Naive B cell (primary cell): ENCODE results near the gene DSCAML1. TPM values are rescaled to one million over a fixed set of nuclear protein-coding genes. Genes with fewer than 3 reads are reported as not detected.

Experiments used
- ATAC-seq, 2 donors: fragments of 150-1000 bp; cut with Tn5 transposase; 2 replicates each; pipeline ENCODE4 v1.10.0; 2021; ENCODE audit warnings: low read depth in 2 of 2, mild to moderate bottlenecking in 2 of 2, moderate library complexity in 2 of 2
- DNase-seq: peaks from one replicate; pipeline ENCODE4 v3.0.0; 2022
- H3K27ac Mint-ChIP-seq, 6 donors: one replicate each; pipeline ENCODE4 v1.8.0; 2020 to 2022; ENCODE audit warnings: mild to moderate bottlenecking in 6 of 6, mixed read lengths in 6 of 6, moderate library complexity in 5 of 6, inconsistent platforms in 2 of 6
- H3K27me3 Mint-ChIP-seq, 3 donors: one replicate each; pipeline ENCODE4 v1.8.0; 2021 to 2022; ENCODE audit warnings: mixed read lengths in 3 of 3, mild to moderate bottlenecking in 1 of 3
- H3K36me3 Mint-ChIP-seq, 2 donors: one replicate each; pipeline ENCODE4 v1.8.0; 2020 to 2022; ENCODE audit warnings: mixed read lengths in 2 of 2, inconsistent platforms in 1 of 2, mild to moderate bottlenecking in 1 of 2
- H3K4me1 Mint-ChIP-seq, 3 donors: one replicate each; pipeline ENCODE4 v1.8.0; 2020 to 2022; ENCODE audit warnings: mixed read lengths in 3 of 3, inconsistent platforms in 1 of 3, mild to moderate bottlenecking in 1 of 3, moderate library complexity in 1 of 3
- H3K4me3 Mint-ChIP-seq, 8 donors: one replicate each; pipeline ENCODE4 v1.8.0; 2020 to 2022; ENCODE audit warnings: mild to moderate bottlenecking in 8 of 8, mixed read lengths in 8 of 8, moderate library complexity in 8 of 8, inconsistent platforms in 2 of 8
- H3K9me3 Mint-ChIP-seq, 7 donors: one replicate each; pipeline ENCODE4 v1.8.0; 2020 to 2022; ENCODE audit warnings: mixed read lengths in 7 of 7, mild to moderate bottlenecking in 5 of 7, inconsistent platforms in 2 of 7, moderate library complexity in 1 of 7
- polyA plus RNA-seq, 6 donors: library from polyadenylated mRNA; unstranded; fragments of 300-500 nt; fragmentation: Illumina TruSeq; gene quantifications; one replicate each; pipeline ENCODE4 v1.2.3, GENCODE V29; 2021; ENCODE audit warnings: low read depth in 6 of 6

Gene DSCAML1
- polyA plus RNA-seq, 6 donors from 2014 or later: 0.03 to 0.25 (median 0.11) TPM; not detected in 3

DNA sequence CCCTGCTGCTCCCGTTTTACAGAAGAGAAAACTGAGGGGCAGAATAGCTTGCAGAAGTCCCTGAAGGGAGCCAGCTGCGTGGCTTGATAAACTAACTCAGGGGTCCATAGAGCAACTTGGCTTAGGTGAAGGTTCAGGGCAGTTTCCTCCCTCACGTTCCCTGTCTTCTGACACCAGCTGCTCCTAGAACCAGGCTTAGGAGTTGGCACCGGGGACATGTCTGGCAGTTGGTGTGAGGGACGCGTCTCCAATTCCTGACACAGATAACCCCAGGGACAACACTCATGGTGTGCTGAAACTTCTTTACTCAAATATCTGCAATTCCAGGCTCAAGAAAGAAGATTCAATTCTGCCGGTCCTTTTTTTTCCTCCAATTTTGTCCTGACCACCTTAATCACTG, 85.7 kb downstream of the DSCAML1 start:
- Mint-ChIP-seq H3K4me3 (no peak overlapping the region), H3K27ac (peak overlapping the region in 1 of 6 donors; percentile 19), H3K27me3 (peaks cover 20 to 28% (median 24%) of the 10 kb centered on the region in 3 donors), H3K36me3 (peaks cover 0 to 4% of the 10 kb centered on the region in 2 donors), H3K4me1 (no peaks in the 10 kb centered on the region), H3K9me3 (no peaks in the 10 kb centered on the region)
- DNase-seq: no peak
- no peak for ATAC-seq

DNA sequence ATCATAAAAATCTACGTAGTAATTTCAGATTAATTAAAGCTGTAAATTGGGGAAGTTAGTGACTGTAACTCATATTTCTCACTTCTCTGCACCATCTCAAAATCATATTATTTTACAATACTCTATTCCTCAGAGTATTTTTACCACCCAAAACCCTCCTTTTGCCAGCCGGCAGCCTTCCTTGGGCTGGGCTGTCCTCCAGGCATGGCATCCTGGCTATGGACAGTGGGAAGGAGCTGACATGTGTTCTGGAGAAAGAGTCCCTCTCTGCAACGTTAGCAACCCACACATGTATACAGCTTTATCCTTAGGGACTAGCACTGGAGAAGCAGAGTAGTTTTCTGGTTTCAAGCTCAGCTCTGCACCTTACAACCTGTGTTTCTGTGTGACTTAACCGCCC, 86.8 kb downstream of the DSCAML1 start:
- Mint-ChIP-seq H3K4me1 (no peaks in the 10 kb centered on the region), H3K27me3 (peaks cover 20 to 30% (median 25%) of the 10 kb centered on the region in 3 donors), H3K9me3 (no peaks in the 10 kb centered on the region), H3K4me3 (no peak overlapping the region), H3K27ac (no peak overlapping the region), H3K36me3 (peaks cover 0 to 4% of the 10 kb centered on the region in 2 donors)
- ATAC-seq (no peak), DNase-seq (no peak)

DNA sequence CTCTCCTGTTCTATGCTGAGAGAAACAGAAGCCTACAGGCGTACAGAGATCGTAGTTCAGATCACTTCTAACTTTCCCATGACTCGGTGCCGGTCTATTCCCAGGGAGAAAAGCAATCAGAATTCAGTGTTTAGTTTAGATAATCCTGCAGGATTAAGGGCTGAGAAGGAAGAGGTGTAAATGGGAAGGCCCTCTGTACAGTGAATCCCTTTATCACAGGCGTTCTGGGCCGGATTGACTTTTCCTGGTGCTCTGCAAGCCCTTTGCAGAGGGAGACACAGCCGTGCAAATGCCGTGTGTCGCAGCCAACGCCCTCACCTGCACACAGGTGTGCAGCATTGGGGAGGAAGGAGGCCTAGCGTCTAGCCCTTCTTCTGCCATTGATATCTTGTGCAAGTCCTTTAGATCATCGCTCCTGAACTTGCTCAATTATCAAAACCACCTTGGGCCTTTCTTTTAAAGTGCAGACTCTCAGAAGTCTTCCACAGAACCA, 90.6 kb downstream of the DSCAML1 start:
- H3K4me3 Mint-ChIP-seq: no peak overlapping the region
- no peak for ATAC-seq
- peaks cover 24 to 37% (median 24%) of the 10 kb centered on the region in 3 donors for H3K27me3 Mint-ChIP-seq
- no peaks in the 10 kb centered on the region for H3K9me3 Mint-ChIP-seq
- no peak for DNase-seq
- no peaks in the 10 kb centered on the region for H3K36me3 Mint-ChIP-seq
- H3K27ac Mint-ChIP-seq: peak overlapping the region in 1 of 6 donors; percentile 54
- peaks cover 0 to 6% (median 0%) of the 10 kb centered on the region in 3 donors for H3K4me1 Mint-ChIP-seq

DNA sequence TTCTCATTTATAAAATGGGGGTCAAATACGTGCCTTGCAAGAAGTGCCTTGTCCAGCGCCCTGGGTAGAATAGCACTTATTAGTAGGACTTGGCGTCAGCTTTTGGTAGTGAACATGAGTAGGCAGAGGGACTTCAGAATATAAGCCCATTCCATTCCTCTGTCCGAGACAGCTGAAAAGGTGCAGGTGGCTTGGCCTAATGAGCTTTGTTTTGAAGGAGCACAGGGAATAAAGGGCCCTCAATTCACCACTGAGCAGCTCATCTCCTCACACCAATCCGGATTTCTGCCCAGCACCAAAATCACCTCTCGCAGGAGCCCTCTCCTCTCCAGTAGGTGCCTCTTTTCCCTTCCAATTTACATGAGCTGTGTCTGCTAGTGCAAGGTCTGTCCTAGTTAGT, 91.2 kb downstream of the DSCAML1 start:
- Mint-ChIP-seq H3K27me3 (peaks cover 23 to 36% (median 24%) of the 10 kb centered on the region in 3 donors), H3K4me3 (no peak overlapping the region), H3K4me1 (peaks cover 0 to 6% (median 0%) of the 10 kb centered on the region in 3 donors), H3K36me3 (no peaks in the 10 kb centered on the region), H3K9me3 (no peaks in the 10 kb centered on the region), H3K27ac (peak overlapping the region in 1 of 6 donors; percentile 54)
- ATAC-seq: no peak
- no peak for DNase-seq

DNA sequence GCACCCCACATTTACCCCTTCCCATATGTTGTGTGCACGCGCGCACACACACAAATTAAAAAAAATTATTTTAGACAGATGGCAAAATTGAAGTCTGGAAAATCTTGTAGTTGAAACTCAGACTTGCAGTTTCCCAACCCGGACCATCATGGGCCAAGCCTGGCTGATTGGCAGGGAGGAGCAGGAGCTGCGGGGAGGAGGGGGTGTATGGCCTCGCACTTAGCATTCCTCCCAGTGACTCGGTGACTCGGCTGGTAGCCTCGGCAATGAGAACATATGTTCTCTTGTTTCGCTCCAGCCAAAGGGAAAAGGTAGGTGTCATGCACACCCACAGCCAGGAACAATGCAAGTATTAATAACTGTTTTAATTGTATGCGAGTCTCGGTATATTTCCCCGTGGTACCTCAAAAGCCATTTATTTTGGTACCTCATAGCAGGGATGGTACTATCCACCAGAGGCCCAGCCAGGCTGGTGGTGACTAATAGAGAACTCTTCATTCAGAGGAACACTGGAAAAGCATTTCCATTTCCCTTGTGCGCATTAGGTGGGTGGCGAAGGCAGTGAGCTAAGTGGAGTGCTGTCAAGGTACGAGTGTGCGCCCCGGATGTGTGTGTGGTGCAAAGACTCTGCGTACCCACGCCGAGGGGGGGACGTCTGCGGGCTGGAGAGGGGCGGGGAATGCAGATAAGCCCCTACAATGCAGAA, 92.5 kb downstream of the DSCAML1 start:
- no peak for DNase-seq
- no peaks in the 10 kb centered on the region for H3K36me3 Mint-ChIP-seq
- no peaks in the 10 kb centered on the region for H3K9me3 Mint-ChIP-seq
- no peak overlapping the region for H3K27ac Mint-ChIP-seq
- peaks cover 27 to 41% (median 34%) of the 10 kb centered on the region in 3 donors for H3K27me3 Mint-ChIP-seq
- peaks cover 0 to 6% (median 0%) of the 10 kb centered on the region in 3 donors for H3K4me1 Mint-ChIP-seq
- ATAC-seq: no peak
- H3K4me3 Mint-ChIP-seq: no peak overlapping the region

DNA sequence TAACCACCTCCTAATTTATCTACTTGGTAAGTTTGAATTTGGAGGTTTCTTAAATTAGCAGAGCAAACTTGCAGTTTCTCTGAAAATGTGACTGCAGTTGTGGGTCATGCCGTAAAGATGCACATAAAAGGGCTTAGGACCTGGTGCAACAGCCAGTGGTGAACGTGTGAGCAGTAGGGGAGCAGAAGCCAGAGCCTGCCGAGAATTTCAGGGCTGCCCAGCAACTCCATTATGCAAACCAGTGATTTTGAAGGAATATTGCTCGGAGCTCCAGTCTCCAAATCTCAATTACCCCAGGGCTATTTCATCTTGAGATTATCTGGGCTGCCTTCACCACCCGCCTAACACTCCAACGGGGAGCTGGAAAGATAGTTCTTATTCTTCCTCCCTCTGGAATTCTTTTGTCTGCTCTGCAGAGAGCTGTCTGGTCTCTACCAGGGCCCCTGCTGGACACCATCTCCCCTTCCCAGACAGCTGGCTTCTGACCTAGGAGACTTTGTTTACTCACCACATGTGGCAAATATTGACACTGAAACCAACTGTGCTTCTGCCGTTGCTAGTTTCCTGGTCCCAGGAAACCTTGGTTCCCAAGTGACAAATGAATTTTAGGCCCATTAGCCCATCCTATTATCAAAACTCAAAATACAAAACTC, 93.9 kb downstream of the DSCAML1 start:
- ATAC-seq (no peak), DNase-seq (no peak)
- Mint-ChIP-seq H3K36me3 (no peaks in the 10 kb centered on the region), H3K27ac (no peak overlapping the region), H3K27me3 (peaks cover 31 to 50% (median 34%) of the 10 kb centered on the region in 3 donors), H3K9me3 (no peaks in the 10 kb centered on the region), H3K4me1 (peaks cover 0 to 6% (median 0%) of the 10 kb centered on the region in 3 donors), H3K4me3 (no peak overlapping the region)

DNA sequence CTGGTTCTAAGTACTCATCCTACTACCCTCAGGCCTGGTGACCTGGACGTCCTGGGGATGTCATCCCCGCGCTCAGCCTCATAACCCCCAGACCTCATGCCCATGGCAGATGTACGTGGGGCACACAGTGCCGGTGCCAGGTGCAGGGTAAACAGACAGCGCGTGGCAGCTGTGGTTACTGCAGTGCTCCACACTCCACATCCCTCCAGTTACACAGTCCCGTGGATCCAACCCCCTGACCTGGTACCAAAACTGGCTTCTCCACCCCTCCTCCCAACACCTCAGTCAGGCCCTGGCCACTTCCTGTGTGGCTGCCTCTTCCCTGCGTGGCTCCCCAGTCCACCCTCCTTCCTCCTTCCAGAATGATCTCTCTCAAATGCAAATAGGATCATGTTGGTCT, 95.2 kb downstream of the DSCAML1 start:
- Mint-ChIP-seq H3K27ac (no peak overlapping the region), H3K27me3 (peaks cover 27 to 50% (median 34%) of the 10 kb centered on the region in 3 donors), H3K36me3 (no peaks in the 10 kb centered on the region), H3K9me3 (no peaks in the 10 kb centered on the region), H3K4me1 (peaks cover 0 to 6% (median 0%) of the 10 kb centered on the region in 3 donors), H3K4me3 (peak overlapping the region in 1 of 8 donors; percentile 37)
- no peak for ATAC-seq
- DNase-seq: no peak

DNA sequence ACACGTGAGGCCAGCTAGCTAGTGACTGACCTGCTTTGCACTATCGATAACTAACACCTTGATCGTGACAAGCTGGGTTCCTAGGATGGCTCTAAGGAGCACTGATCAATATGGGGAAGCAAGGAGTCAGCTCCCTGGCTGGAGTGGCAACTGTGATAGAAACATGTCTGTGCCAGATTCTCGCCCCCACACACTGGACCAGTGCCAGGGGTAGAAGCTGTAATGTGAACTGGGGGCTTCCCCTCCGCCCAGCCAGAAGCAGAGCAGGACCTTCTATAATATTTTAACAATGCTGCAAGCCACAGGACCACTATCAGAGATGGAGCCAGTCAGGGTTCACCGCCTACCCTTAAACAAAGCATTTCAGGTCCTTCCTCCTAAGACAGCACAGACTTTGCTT, 96.5 kb downstream of the DSCAML1 start:
- Mint-ChIP-seq H3K27ac (no peak overlapping the region), H3K9me3 (no peaks in the 10 kb centered on the region), H3K27me3 (peaks cover 27 to 42% (median 34%) of the 10 kb centered on the region in 3 donors), H3K4me1 (peaks cover 0 to 6% (median 0%) of the 10 kb centered on the region in 3 donors), H3K4me3 (no peak overlapping the region), H3K36me3 (no peaks in the 10 kb centered on the region)
- no peak for ATAC-seq
- no peak for DNase-seq

DNA sequence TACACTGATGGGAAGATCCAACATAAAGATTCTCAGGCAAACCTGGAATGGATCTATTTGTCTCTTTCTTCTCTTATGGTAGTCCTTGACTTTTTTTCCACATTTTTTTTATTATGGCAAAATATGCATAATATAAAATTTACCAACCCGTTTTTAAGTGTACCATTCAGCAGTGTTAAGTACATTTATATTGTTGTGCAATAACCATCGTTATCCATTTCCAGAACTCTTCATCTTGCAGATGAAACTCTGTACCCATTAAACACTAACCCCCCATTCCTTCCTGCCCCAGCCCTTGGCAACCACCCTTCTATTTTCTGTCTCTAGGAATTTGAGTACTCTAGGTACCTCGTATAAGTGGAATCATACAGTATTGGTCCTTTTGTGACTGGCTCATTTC, 99.7 kb downstream of the DSCAML1 start:
- Mint-ChIP-seq H3K27ac (no peak overlapping the region), H3K4me3 (no peak overlapping the region), H3K9me3 (no peaks in the 10 kb centered on the region), H3K4me1 (peaks cover 0 to 5% (median 0%) of the 10 kb centered on the region in 3 donors), H3K36me3 (no peaks in the 10 kb centered on the region), H3K27me3 (peaks cover 17 to 31% (median 17%) of the 10 kb centered on the region in 3 donors)
- ATAC-seq (no peak), DNase-seq (no peak)

DNA sequence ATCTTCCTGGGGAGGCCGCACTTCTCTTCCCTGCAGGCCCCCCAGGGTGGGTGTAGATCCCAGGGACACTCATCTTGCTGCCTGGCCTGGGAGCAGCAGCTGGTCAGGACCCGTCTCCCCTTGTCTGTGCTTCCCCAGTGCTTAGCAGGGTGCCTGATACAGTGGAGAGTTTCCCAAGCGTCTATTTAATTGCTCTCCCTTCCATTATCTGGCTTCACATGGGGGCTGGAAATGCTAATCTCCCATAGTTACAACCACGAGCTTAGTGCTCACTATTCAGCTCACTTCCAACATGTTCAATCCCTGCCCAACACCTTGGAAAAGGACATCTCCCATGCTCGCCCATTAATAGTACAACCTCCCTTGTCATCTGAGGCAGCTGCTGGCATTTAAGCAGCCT, 100.5 kb downstream of the DSCAML1 start:
- no peak for DNase-seq
- ATAC-seq: no peak
- no peak overlapping the region for H3K4me3 Mint-ChIP-seq
- H3K27ac Mint-ChIP-seq: no peak overlapping the region
- no peaks in the 10 kb centered on the region for H3K36me3 Mint-ChIP-seq
- peaks cover 10 to 24% (median 13%) of the 10 kb centered on the region in 3 donors for H3K27me3 Mint-ChIP-seq
- no peaks in the 10 kb centered on the region for H3K9me3 Mint-ChIP-seq
- H3K4me1 Mint-ChIP-seq: no peaks in the 10 kb centered on the region

DNA sequence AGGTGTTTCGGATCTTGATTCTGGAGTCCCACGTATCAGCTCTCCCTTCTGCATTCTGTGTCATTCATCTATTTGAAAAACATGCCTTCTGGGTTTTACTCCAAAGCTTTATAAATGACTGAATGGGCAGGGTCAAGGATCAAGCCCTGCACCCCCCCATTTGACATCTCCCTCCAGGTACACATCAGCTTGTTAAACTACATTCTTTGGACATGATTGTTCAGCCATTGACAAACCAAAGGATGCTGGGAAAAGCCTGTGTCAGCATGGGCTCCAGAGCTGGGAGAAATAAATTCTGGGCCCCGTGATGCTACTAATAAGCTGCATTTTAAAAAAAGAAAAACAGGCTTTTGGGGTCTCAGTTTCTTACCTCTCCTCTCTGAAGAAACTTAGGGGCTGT, 103.7 kb downstream of the DSCAML1 start:
- no peaks in the 10 kb centered on the region for H3K4me1 Mint-ChIP-seq
- H3K36me3 Mint-ChIP-seq: no peaks in the 10 kb centered on the region
- H3K4me3 Mint-ChIP-seq: no peak overlapping the region
- ATAC-seq (no peak), DNase-seq (no peak)
- peaks cover 0 to 22% (median 12%) of the 10 kb centered on the region in 3 donors for H3K27me3 Mint-ChIP-seq
- no peak overlapping the region for H3K27ac Mint-ChIP-seq
- no peaks in the 10 kb centered on the region for H3K9me3 Mint-ChIP-seq

DNA sequence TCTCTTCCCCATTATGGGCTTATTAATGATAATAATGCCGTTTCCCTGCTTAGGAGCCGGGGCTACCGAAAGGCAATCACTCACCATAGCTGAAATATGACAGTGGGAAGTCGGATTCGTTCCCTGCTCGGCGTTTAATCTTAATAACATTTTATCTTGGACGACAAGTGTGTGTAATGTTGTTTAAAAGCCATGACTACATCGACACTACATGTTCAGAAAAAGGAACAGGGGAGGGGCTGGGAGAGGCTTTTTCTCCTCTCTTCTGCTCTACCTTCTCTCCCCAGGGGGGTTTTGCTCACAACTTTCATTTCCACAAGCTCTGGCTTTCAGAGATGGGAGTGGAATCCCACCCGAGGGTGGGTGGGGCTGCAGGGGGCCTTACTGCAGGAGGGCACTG, 105.5 kb downstream of the DSCAML1 start:
- Mint-ChIP-seq H3K4me3 (no peak overlapping the region), H3K27ac (peak overlapping the region in 1 of 6 donors; percentile 42), H3K36me3 (no peaks in the 10 kb centered on the region), H3K27me3 (peaks cover 13 to 32% (median 21%) of the 10 kb centered on the region in 3 donors), H3K9me3 (no peaks in the 10 kb centered on the region), H3K4me1 (peaks cover 0 to 2% (median 0%) of the 10 kb centered on the region in 3 donors)
- DNase-seq (no peak), ATAC-seq (no peak)

DNA sequence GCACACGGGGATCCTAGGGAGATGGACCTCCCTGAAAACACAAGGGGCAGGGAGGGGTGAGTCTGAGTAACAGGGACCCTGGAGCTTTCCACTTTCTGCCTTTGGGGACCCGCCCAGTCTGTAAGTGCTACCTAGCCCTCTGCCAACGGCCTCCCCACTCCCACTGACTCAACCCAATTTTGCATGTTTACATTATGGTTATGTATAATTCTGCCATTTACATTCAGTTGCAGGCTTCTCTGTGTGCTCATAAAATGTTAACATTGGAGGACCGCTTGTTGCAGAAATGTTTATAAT, 105.8 kb downstream of the DSCAML1 start:
- Mint-ChIP-seq H3K9me3 (no peaks in the 10 kb centered on the region), H3K36me3 (no peaks in the 10 kb centered on the region), H3K27me3 (peaks cover 14 to 32% (median 21%) of the 10 kb centered on the region in 3 donors), H3K27ac (peak overlapping the region in 1 of 6 donors; percentile 15), H3K4me1 (peaks cover 0 to 2% (median 0%) of the 10 kb centered on the region in 3 donors), H3K4me3 (no peak overlapping the region)
- ATAC-seq: no peak
- no peak for DNase-seq
